Measurements from ENCODE around the gene MBD3. TPM values are rescaled to one million over a fixed set of nuclear protein-coding genes. Genes with fewer than 3 reads are reported as not detected.

The MBD3 gene
- polyA plus RNA-seq, 12 donors, result 40.7 to 68.7 (median 44.7) TPM; not detected in 1

GRCh38 chr19:1621574-1621973 is 28.9 kb upstream of the MBD3 start:
- no peak for DNase-seq

- no peak for DNase-seq
Observed at GRCh38 chr19:1621021-1621420, 28.4 kb upstream of the MBD3 start.

GRCh38 chr19:1620502-1620901 is 27.8 kb upstream of the MBD3 start:
- no peak for DNase-seq

GRCh38 chr19:1619703-1620102 is 27.0 kb upstream of the MBD3 start:
- no peak for DNase-seq

DNA sequence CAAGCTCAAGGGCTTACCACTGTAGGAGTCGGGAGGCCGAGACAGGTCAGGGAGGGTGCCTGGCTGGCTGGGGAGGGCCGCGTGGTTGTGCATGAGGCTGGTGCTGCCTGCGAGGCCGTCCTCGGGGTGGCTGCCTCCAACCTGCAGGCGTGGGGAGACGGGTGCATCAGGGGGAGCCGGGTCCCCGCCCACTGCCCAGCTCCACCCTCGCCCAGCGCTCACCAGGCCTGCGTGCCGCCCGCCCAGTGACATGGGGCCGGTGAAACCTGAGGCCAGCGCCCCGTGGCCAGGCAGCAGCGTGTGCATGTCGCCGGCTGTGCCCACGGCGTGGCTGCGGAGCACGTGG is 26.4 kb upstream of the MBD3 start:
- DNase-seq, result no peak

DNA sequence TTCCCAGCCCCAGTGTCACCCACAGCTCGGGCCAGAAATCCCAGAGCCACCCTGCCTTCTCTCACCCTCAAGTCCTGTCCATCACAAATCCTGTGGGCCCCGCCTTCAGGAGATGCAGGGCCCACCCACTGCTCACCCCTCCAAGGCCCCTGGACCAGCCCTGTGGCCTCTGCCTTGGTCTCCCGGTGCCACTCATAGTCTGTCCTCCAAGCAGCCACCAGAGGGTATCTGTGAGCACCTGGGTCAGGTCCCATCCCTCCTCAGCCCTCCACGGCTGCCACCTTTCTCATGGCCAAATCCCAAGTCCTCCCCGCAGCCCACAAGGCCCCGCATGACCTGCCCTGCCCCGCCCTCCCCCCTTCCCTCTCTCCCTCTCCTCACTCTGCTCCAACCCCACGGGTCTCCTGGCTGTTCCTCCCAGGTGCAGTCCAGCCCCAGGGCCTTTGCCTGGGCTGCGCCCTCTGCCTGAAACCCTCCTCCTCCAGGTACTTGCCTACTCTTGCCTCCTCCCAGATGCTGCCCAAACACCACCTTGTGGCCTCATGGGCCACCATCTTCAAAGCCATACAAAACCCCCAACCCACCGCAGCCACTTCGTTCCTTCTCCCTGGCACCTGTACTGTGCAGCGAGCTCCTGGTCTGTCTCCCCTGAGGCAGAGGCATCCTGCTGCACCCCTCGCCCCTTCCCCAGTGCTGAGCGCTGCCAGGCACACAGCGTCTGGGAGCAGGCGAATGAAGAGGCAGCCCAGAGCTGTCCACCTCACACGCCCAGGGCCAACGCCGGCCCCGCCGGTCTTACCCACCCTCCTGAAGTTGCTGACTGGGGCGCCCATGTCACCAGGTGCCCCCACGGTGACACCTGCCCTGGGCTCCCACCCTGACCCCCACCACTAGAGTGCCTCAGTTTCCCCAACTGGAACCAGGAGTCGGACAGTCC is 25.8 kb upstream of the MBD3 start:
- DNase-seq, result no peak

DNA sequence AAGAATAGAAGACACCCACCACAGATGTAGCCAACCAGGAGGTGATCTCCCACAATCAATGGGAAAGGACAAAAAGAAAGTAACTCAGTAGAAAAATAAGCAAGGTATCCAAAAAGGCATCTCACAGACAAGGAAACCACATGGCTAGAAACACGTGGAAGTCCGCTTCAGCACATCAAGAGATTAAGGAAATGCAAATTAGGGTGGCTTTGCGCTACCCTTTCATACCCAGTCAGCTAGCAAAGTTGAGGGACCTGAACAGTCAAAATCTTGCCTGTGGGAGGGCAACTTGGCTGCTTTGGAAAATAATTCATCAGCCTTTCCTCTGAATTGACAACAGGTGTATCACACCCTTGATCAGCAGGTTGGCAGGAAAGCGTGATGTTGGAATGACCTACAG is 24.2 kb upstream of the MBD3 start:
- no peak for DNase-seq

DNA sequence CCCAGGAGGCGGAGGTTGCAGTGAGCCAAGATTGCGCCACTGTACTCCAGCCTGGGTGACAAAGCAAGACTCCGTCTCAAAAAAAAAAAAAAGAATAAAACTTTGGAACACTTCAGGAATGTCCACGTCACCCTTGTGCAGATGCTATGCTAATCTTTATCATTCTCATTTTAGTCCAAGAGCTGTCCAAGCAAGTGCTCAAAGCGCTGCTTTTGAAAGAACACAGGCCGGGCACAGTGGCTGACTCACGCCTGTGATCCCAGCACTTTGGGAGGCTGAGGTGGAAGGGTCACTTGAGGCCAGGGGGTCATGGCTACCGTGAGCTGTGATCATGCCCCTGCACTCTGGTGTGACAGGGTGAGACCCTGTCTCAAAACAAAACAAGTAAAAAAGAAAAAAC is 23.7 kb upstream of the MBD3 start:
- no peak for DNase-seq

DNA sequence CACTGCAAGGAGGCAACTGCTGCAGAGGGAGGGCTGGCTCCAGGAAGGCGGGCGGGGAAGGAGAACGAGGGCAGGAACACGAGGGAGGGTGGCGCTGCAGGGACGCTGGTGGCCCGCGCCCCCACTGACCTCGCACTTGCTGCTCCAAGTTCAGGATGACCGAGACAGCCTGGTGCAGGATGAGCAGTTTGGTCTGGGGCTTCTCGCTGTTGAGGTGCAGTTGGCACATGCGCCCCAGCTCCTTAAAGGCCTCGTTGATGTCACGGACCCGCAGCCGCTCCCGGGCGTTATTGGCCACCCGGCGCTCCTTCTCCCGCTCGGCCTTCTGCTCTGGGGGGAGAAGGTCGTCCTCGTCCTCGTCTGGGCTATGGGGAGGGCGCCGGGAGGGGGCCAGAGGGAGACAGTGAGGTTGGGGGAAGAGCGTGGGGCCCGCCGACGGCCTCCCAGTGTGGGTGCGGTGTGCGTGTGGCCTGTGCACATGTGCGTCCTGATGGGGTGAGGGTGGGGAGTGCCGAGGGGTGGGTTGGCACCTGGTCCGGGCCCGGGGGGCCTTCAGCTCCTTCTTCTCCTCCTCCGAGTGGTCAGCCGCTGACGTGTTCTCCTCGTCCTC is 22.6 kb upstream of the MBD3 start:
- DNase-seq, result no peak

DNA sequence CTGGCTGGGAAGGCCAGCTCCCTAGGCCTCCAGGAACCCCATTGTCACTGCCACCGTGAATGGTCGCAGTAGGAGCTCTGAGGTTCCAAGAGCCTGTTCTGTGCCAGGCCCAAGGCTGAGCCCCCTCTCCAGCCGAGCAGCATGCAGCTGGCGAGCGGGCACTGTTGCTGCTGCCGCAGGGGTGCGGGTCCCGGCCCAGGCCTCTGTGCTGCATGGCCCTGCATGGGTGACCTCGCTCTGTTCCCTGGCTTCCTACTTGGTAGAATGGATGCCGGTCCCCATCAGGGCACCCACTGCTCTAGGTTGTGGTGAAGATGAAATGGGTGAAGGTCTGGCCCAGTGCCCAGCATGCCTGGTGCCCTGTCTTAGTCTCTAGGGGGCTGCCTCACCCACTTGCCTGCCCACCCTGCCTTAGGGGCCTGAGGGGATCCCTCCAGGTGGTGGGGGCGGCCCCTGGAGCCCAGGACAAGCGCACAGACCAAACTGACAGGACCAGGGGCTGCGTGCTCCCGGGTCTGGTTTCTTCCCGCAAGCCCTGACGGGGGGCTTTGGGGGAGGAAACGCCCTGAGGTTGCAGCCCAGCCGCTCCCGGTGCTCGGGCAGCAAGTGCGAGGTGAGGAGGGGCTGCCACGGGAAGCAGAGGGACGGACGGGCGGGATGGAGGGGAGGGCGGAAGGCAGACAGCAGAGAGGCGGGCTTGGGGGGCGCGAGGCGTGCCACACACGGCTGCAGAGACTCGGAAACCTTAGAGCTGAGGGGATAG is 21.3 kb upstream of the MBD3 start:
- no peak for DNase-seq

DNA sequence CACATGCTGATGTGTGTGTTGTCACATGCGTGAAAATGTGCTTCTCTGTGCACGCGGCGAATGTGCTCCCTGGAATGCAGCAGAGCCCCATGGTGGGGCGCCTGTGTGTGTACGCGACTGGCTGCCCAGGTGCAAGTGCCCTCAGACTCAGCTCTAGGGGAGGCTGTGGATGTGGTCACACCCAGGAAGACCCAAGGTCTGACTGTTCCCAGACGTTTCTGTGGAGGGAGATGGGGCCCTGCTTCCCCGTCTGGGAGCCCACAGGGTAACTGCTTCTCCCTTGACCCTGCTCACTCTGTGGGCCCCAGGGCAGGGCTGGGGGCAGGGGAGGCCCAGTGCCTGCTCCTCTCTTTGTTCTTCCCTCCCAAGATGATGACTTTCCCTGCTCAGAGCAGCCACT is 20.5 kb upstream of the MBD3 start:
- DNase-seq, result no peak

- DNase-seq, result no peak
Observed at GRCh38 chr19:1612114-1613086, 19.7 kb upstream of the MBD3 start.

- no peak for DNase-seq
Observed at GRCh38 chr19:1611353-1611752, 18.7 kb upstream of the MBD3 start.

DNA sequence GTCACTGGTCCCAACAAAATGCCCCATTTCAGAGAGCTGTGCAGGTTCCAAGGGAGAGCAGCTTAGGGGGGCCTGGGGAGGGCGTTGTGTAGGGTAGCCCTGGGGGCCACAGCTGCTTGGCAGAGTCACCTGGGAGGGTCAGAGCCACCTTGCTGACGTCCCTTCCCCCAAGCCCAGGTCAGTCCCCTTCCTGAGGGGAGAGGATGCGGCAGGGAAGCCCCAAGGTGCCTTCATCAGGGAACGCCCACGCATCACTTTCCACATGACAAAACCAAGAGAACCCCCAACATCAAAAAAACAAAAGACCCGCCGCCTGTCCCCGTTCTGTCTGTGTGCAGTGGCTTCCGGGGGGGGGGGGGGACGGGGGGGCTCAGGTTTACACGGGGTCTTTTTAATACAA is 17.9 kb upstream of the MBD3 start:
- DNase-seq, result no peak

- DNase-seq, result no peak
Observed at GRCh38 chr19:1609680-1610474, 17.2 kb upstream of the MBD3 start.

- DNase-seq, result no peak
Observed at GRCh38 chr19:1609103-1609396, 16.4 kb upstream of the MBD3 start.

- no peak for DNase-seq
Observed at GRCh38 chr19:1608359-1609102, 15.9 kb upstream of the MBD3 start.

- no peak for DNase-seq
Observed at GRCh38 chr19:1606138-1606651, 13.5 kb upstream of the MBD3 start.

GRCh38 chr19:1605236-1606137 is 12.8 kb upstream of the MBD3 start, which contains the start of gene UQCR11:
TSS of gene UQCR11 (minus strand) at chr19:1605462. CDS start at chr19:1605409, 53 bp downstream.
- DNase-seq, result peak; percentile 96
